A549 (cell line): Measurements from ENCODE around the gene ADARB2. TPM values are rescaled to one million over a fixed set of nuclear protein-coding genes. Genes with fewer than 3 reads are reported as not detected.

Experiments
- ATAC-seq, 2 experiments: fragments of 200-7000 bp in 1 of 2; fragments of >200 bp in 1 of 2; cut with Nextera tagmentation in 1 of 2; cut with Tn5 transposase in 1 of 2; 3 replicates each; pipeline versions ENCODE4 v1.8.0 to v1.9.1; 2018 to 2020; ENCODE audit warnings: mild to moderate bottlenecking in 1 of 2, moderate library complexity in 1 of 2
- CTCF ChIA-PET: fragments of 300-600 bp; sonication (Branson Sonifier 250); formaldehyde crosslinking; extraction: SDS; loops from one replicate; lab custom pipeline; 2021; ENCODE audit warnings: antibody characterized with exemption, inconsistent platforms; lab: Yijun Ruan, JAX
- POLR2A ChIA-PET: fragments of 350-600 bp; formaldehyde crosslinking; extraction: SDS; loops from one replicate; lab custom pipeline; 2021; ENCODE audit warnings: antibody characterized with exemption, inconsistent platforms; lab: Yijun Ruan, JAX
- DNase-seq, 2 experiments: peaks; one replicate each; pipeline versions ENCODE4 v3.0.0 to v3.0.0-alpha.2; 2011 to 2016; ENCODE audit warnings: low read depth in 1 of 2, low spot score in 1 of 2
- FAIRE-seq: peaks from 2 replicates; lab custom pipeline; 2011; peaks lifted over from hg19 to GRCh38; lab: Jason Lieb, UNC
- H3K27ac ChIP-seq, 2 experiments: fragments of >200 bp; sonication (Bioruptor Twin); formaldehyde crosslinking; 3 replicates each; pipeline ENCODE4 v1.5.1; 2016 to 2017
- H3K4me1 ChIP-seq: fragments of >200 bp; sonication (Bioruptor Twin); formaldehyde crosslinking; 3 replicates; pipeline ENCODE4 v1.6.1; 2016
- H3K4me2 ChIP-seq: fragments of >200 bp; sonication (Bioruptor Twin); formaldehyde crosslinking; 3 replicates; pipeline ENCODE4 v1.6.1; 2016
- H3K4me3 ChIP-seq: fragments of >200 bp; sonication (Bioruptor Twin); formaldehyde crosslinking; 3 replicates; pipeline ENCODE4 v1.5.1; 2016
- H3K9me3 ChIP-seq: fragments of >200 bp; sonication (Bioruptor Twin); formaldehyde crosslinking; 3 replicates; pipeline ENCODE4 v1.6.1; 2016
- CBX8 ChIP-seq: fragments of 200-600 bp; sonication (generic); IDR thresholded peaks from 2 replicates; pipeline ENCODE4 v1.6.1; 2016
- CEBPB ChIP-seq, 2 experiments: fragments of >200 bp in 1 of 2; sonication (Bioruptor Twin) in 1 of 2; formaldehyde crosslinking in 1 of 2; IDR thresholded peaks; 2 replicates each; pipeline ENCODE4 v1.6.1; 2012 to 2016
- CHD4 ChIP-seq: fragments of 200-600 bp; sonication (generic); IDR thresholded peaks from 2 replicates; pipeline ENCODE4 v1.6.1; 2016; ENCODE audit warnings: antibody characterized with exemption, mild to moderate bottlenecking, borderline replicate concordance
- FOXS1 ChIP-seq: fragments of 250-450 bp; sonication (Bioruptor Pico); IDR thresholded peaks from 2 replicates; pipeline ENCODE4 v1.5.0; 2020; ENCODE audit warnings: mild to moderate bottlenecking, moderate library complexity
- HOXB5 ChIP-seq: fragments of 250-450 bp; sonication (Bioruptor Pico); IDR thresholded peaks from 2 replicates; pipeline ENCODE4 v1.5.0; 2020; ENCODE audit warnings: mild to moderate bottlenecking, moderate library complexity
- MAZ ChIP-seq: fragments of 150-350 bp; IDR thresholded peaks from 2 replicates; pipeline ENCODE4 v1.6.1; 2014; ENCODE audit warnings: antibody characterized with exemption, low read depth, low read length, borderline replicate concordance
- MYC ChIP-seq: IDR thresholded peaks from 2 replicates; pipeline ENCODE4 v1.6.1; 2012; ENCODE audit warnings: mild to moderate bottlenecking, inconsistent platforms, low read length, improper control_type of control experiment, borderline replicate concordance
- NPAS2 ChIP-seq: fragments of 250-450 bp; sonication (Bioruptor Pico); IDR thresholded peaks from 2 replicates; pipeline ENCODE4 v1.8.0; 2022; ENCODE audit warnings: mild to moderate bottlenecking, moderate library complexity, borderline replicate concordance
- NR3C1 ChIP-seq: fragments of >200 bp; sonication (Bioruptor Twin); formaldehyde crosslinking; IDR thresholded peaks from 3 replicates; pipeline ENCODE4 v1.6.1; 2017
- POLR2A ChIP-seq: IDR thresholded peaks from 2 replicates; pipeline ENCODE4 v1.6.1; 2012; ENCODE audit warnings: mild to moderate bottlenecking, low read length
- RAD21 ChIP-seq, 2 experiments: fragments of >200 bp in 1 of 2; sonication (Bioruptor Twin) in 1 of 2; formaldehyde crosslinking in 1 of 2; IDR thresholded peaks in 1 of 2; conservative IDR thresholded peaks in 1 of 2; 2 replicates in 1 of 2; 3 replicates in 1 of 2; pipeline ENCODE4 v1.6.1; 2012 to 2018; ENCODE audit warnings: inconsistent platforms in 1 of 2
- RFX5 ChIP-seq: fragments of 450-650 bp; IDR thresholded peaks from 2 replicates; pipeline ENCODE4 v1.7.1; 2014; ENCODE audit warnings: antibody characterized with exemption, mild to moderate bottlenecking, moderate library complexity
- SREBF2 ChIP-seq: fragments of 450-650 bp; IDR thresholded peaks from 2 replicates; pipeline ENCODE4 v1.6.1; 2014; ENCODE audit warnings: mild to moderate bottlenecking, moderate library complexity
- TFCP2L1 ChIP-seq: fragments of 250-450 bp; sonication (Bioruptor Pico); IDR thresholded peaks from 2 replicates; pipeline ENCODE4 v1.5.0; 2021; ENCODE audit warnings: mild to moderate bottlenecking
- ZC3H11A ChIP-seq: fragments of 450-650 bp; IDR thresholded peaks from 2 replicates; pipeline ENCODE4 v1.6.1; 2014; ENCODE audit warnings: antibody characterized with exemption, mild to moderate bottlenecking
- ZFP36 ChIP-seq: fragments of 450-650 bp; IDR thresholded peaks from 2 replicates; pipeline ENCODE4 v1.6.1; 2014; ENCODE audit warnings: borderline replicate concordance; ENCODE audit not compliant: partially characterized antibody
- ZSCAN20 ChIP-seq: fragments of 250-450 bp; sonication (Bioruptor Pico); IDR thresholded peaks from 2 replicates; pipeline ENCODE4 v1.8.0; 2022; ENCODE audit warnings: mild to moderate bottlenecking, moderate library complexity
- WGBS: methylation state at CpG from one replicate; pipeline ENCODE4 v1.1.6; 2017; ENCODE audit errors: missing lambda C conversion rate; 5-methylcytosine and 5-hydroxymethylcytosine counted together
- polyA plus RNA-seq, 4 experiments: library from polyadenylated mRNA; depleted of rRNA in 3 of 4; stranded (reverse); fragments of >200 nt; fragmentation: RNase III in 1 of 4; extraction: RNeasy Plus Mini Kit Qiagen cat#74134 plus additional on column Dnase treatment in 1 of 4; gene quantifications; 2 replicates in 3 of 4; 3 replicates in 1 of 4; pipeline ENCODE4 v1.2.3, GENCODE V29; 2011 to 2017
- TF ChIP-seq, protein P1 (sequence below): fragments of 250-450 bp; sonication (Bioruptor Pico); IDR thresholded peaks from 2 replicates; pipeline ENCODE4 v1.5.0; 2020; ENCODE audit warnings: low read depth, mild to moderate bottlenecking, moderate library complexity
- TF ChIP-seq, protein P2 (sequence below): fragments of >200 bp; sonication (Bioruptor Twin); formaldehyde crosslinking; IDR thresholded peaks from 3 replicates; pipeline ENCODE4 v1.6.1; 2016
- TF ChIP-seq, protein P3 (sequence below): fragments of 200-600 bp; sonication (generic); IDR thresholded peaks from 2 replicates; pipeline ENCODE4 v1.6.1; 2016; ENCODE audit warnings: antibody characterized with exemption, mild to moderate bottlenecking, moderate library complexity
- TF ChIP-seq, protein P4 (sequence below): fragments of 150-350 bp; IDR thresholded peaks from 2 replicates; pipeline ENCODE4 v1.6.1; 2014; ENCODE audit warnings: low read depth, mild to moderate bottlenecking, low read length

The ADARB2 gene
- polyA plus RNA-seq, 2 of the 4 experiments (the other 2 are of a cell fraction) = not detected

DNA sequence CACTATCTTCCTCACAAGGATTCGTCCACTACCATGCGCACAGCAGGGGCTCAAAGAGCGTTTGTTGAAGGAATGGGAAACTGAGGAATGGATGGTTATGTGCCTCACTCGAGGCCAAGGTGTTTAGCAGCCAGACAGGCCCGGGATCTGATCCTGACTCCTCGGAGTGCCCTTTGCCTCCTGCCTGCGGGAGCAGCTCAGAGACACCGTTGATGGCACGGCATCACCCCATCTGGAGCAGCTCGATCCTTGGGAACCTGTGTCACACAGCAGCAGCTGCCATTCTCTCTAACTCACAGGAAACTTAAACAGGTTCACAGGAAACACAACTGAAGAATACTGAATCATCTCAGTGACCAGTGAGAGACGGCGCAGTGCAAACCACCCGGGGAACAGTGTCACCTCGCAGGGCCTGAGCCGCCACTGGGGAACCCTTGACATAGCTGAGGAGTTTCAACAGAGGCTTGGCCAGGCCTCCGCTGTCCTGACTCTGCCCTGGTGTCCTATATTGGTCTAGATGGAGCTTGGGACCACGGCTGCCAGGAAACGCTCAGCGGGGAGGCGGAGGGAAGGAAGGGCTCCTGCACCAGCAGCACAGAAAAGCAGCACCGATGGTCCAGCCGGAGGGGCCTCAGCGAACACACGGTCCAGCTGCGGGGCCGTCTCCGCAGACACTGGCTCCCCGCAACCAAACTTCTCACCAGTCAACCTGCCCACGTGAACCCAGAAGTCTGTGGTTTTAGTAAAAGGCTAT lies 169.4 kb downstream of the ADARB2 start:
- Histone ChIP-seq H3K4me3 (no peak overlapping the region), H3K9me3 (no peaks in the 10 kb centered on the region), H3K4me1 (no peaks in the 10 kb centered on the region), H3K27ac (no peak overlapping the region), H3K4me2 (no peak overlapping the region)
- TF ChIP-seq CHD4 (no peak), NR3C1 (no peak), POLR2A (no peak), FOXS1 (no peak), TFCP2L1 (no peak), CBX8 (no peak)
- TF ChIP-seq, protein P1, sequence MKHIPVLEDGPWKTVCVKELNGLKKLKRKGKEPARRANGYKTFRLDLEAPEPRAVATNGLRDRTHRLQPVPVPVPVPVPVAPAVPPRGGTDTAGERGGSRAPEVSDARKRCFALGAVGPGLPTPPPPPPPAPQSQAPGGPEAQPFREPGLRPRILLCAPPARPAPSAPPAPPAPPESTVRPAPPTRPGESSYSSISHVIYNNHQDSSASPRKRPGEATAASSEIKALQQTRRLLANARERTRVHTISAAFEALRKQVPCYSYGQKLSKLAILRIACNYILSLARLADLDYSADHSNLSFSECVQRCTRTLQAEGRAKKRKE (CRISPR knock-in tag) = no peak
- TF ChIP-seq, protein P2, sequence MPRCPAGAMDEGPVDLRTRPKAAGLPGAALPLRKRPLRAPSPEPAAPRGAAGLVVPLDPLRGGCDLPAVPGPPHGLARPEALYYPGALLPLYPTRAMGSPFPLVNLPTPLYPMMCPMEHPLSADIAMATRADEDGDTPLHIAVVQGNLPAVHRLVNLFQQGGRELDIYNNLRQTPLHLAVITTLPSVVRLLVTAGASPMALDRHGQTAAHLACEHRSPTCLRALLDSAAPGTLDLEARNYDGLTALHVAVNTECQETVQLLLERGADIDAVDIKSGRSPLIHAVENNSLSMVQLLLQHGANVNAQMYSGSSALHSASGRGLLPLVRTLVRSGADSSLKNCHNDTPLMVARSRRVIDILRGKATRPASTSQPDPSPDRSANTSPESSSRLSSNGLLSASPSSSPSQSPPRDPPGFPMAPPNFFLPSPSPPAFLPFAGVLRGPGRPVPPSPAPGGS = no peak
- CTCF ChIA-PET = no interaction called here
- 38% methylated on average over 26 of the region's 29 CpGs for WGBS
- no peak; a peak in 1 of 6 replicates for ATAC-seq
- no peak for FAIRE-seq
- POLR2A ChIA-PET = no interaction called here
- DNase-seq = no peak

DNA sequence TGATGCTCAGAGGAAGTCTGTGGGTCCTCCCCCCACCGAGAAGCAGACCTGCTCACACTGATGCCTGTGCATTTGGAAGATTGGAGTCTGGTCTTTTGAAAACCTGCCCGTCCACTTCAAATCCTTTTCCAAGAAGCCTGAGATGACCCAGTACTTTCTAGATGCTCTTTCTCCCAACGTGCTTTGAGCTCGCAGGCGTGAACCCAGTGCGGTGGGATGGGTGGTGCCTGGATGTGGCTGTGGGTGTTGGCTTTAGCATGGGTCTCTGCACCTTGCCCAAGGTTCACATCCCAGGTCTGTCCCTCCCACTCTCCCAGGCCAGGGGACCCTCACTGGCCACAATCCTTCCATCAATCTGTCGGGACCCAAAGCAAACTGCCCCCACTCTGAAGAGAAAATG lies 170.2 kb downstream of the ADARB2 start:
- WGBS = 17% methylated on average over 6 of the region's 7 CpGs
- Histone ChIP-seq H3K9me3 (no peaks in the 10 kb centered on the region), H3K4me1 (no peaks in the 10 kb centered on the region)
- POLR2A ChIA-PET = no interaction called here
- CTCF ChIA-PET = no interaction called here
- ATAC-seq (no peak), DNase-seq (no peak)
- TF ChIP-seq RAD21 (conservative IDR thresholded peaks at IDR 0.05 in 1 of 2, IDR thresholded peaks at IDR 0.05 in 1 of 2) = no peak
- no peak for TF ChIP-seq TFCP2L1
- TF ChIP-seq ZFP36 = no peak
- no peak for TF ChIP-seq NPAS2
- TF ChIP-seq POLR2A = no peak
- TF ChIP-seq RFX5 = no peak
- TF ChIP-seq, all 56 proteins: peak for 0
- no peak for FAIRE-seq
- Histone ChIP-seq H3K4me2 (no peak overlapping the region), H3K27ac (no peak overlapping the region), H3K4me3 (no peak overlapping the region)

DNA sequence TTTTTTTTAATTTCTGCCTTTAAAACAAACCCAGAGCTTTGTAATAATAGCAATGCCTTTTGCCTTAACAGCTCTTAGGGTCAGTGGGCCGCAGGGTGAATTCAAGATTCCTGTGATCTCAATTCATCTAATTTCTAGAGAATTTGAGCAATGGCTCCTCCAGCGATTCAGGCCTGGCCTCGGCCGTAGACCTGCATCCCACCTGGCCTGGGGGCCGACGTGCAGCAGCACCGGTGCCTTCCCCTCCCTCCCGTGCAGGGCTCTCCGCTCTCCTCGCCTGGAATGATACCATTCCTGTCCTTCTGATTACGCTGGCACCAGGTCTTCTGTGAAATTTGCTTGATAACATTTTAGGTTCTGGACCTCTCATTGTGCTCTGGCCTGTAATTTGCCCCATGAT lies 172.5 kb downstream of the ADARB2 start:
- no peaks in the 10 kb centered on the region for H3K4me1 ChIP-seq
- WGBS = 32% methylated on average over 11 of the region's 11 CpGs
- CTCF ChIA-PET = interaction anchor here (0.6 kb wide), 1 partner anchor 1039 kb away, joined by 3 read pairs; no protein-coding TSS in a partner anchor
- no peak overlapping the region for H3K27ac ChIP-seq
- ATAC-seq (no peak), FAIRE-seq (no peak), DNase-seq (no peak)
- TF ChIP-seq MAZ = no peak
- no peak for TF ChIP-seq POLR2A
- TF ChIP-seq MYC = no peak
- TF ChIP-seq NR3C1 = no peak
- TF ChIP-seq ZC3H11A = no peak
- TF ChIP-seq, protein P3, sequence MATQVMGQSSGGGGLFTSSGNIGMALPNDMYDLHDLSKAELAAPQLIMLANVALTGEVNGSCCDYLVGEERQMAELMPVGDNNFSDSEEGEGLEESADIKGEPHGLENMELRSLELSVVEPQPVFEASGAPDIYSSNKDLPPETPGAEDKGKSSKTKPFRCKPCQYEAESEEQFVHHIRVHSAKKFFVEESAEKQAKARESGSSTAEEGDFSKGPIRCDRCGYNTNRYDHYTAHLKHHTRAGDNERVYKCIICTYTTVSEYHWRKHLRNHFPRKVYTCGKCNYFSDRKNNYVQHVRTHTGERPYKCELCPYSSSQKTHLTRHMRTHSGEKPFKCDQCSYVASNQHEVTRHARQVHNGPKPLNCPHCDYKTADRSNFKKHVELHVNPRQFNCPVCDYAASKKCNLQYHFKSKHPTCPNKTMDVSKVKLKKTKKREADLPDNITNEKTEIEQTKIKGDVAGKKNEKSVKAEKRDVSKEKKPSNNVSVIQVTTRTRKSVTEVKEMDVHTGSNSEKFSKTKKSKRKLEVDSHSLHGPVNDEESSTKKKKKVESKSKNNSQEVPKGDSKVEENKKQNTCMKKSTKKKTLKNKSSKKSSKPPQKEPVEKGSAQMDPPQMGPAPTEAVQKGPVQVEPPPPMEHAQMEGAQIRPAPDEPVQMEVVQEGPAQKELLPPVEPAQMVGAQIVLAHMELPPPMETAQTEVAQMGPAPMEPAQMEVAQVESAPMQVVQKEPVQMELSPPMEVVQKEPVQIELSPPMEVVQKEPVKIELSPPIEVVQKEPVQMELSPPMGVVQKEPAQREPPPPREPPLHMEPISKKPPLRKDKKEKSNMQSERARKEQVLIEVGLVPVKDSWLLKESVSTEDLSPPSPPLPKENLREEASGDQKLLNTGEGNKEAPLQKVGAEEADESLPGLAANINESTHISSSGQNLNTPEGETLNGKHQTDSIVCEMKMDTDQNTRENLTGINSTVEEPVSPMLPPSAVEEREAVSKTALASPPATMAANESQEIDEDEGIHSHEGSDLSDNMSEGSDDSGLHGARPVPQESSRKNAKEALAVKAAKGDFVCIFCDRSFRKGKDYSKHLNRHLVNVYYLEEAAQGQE = no peak
- no peak for TF ChIP-seq ZSCAN20 (CRISPR knock-in tag)
- no peak for TF ChIP-seq ZFP36
- TF ChIP-seq HOXB5 (CRISPR knock-in tag) = no peak
- TF ChIP-seq, protein P4, sequence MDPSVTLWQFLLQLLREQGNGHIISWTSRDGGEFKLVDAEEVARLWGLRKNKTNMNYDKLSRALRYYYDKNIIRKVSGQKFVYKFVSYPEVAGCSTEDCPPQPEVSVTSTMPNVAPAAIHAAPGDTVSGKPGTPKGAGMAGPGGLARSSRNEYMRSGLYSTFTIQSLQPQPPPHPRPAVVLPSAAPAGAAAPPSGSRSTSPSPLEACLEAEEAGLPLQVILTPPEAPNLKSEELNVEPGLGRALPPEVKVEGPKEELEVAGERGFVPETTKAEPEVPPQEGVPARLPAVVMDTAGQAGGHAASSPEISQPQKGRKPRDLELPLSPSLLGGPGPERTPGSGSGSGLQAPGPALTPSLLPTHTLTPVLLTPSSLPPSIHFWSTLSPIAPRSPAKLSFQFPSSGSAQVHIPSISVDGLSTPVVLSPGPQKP = no peak
- TF ChIP-seq CEBPB (IDR thresholded peaks at IDR 0.05) = no peak
- TF ChIP-seq SREBF2 = no peak
- POLR2A ChIA-PET = no interaction called here
- no peak overlapping the region for H3K4me3 ChIP-seq
- H3K9me3 ChIP-seq = no peaks in the 10 kb centered on the region
- H3K4me2 ChIP-seq = no peak overlapping the region
